ENCODE data around the gene MUC12. TPM values are rescaled to one million over a fixed set of nuclear protein-coding genes. Genes with fewer than 3 reads are reported as not detected.

MUC12 gene
- total and polyA plus RNA-seq, 2 donors (not counting 3 experiments of a cell fraction or from before 2014, with no cell fraction given), result not detected

DNA sequence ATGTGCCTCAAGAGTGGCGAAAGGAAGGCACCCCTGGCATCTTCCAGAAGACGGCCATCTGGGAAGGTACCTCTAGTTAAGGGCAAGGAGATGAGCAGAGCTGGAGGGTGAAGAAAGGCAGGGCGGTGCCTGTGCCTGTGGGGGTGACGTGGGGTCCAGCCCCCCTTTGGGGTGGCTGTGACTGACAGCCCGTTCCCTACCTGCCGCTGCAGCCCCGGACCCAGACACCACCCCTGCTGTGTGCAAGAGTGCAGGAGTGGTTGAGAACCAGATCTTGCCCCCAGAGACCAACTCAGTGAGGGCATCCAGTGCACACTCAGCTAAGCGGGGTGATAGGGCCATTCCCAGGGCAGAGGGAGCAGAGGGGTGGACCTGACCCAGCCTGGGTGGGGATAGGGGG, 46.3 kb downstream of the MUC12 start:
- DNase-seq (ENCODE audit: low read depth, low spot score) (no peak), FAIRE-seq (no peak)
- H3K9me1 ChIP-seq (replicated peaks; ENCODE audit: control insufficient read depth, extremely low read depth, insufficient read depth, low read length), result no peaks in the 10 kb centered on the region
- H3K9me3 ChIP-seq (replicated peaks; ENCODE audit: control insufficient read depth, insufficient read depth, low read length), result no peaks in the 10 kb centered on the region
- H3K4me2 ChIP-seq (ENCODE audit: insufficient read depth, low read length), result no peak overlapping the region
- H3K9ac ChIP-seq (replicated peaks; ENCODE audit: extremely low read depth, insufficient read depth, low read length), result no peak overlapping the region
- no peaks in the 10 kb centered on the region for H3K79me2 ChIP-seq (ENCODE audit: control insufficient read depth, insufficient read depth, low read length)
- no TSS peak for BruUV-seq (replicated peaks)
- no peak overlapping the region for H3K27ac ChIP-seq (ENCODE audit: insufficient read depth, low read depth, low read length)
- H3K4me3 ChIP-seq (replicated peaks in 1 of 3; ENCODE audit: insufficient read depth in 1 of 3, low read depth in 1 of 3, low read length in 3 of 3), result no peak overlapping the region
- ChIA-PET POLR2A (no interaction called here), CTCF (no interaction called here)
- no peaks in the 10 kb centered on the region for H4K20me1 ChIP-seq (replicated peaks; ENCODE audit: control insufficient read depth, extremely low read depth, insufficient read depth, low read length)
- peaks cover 3% of the 10 kb centered on the region for H3K4me1 ChIP-seq (ENCODE audit: control insufficient read depth, extremely low read depth, insufficient read depth, low read length)
- H2AFZ ChIP-seq (ENCODE audit: low read depth, low read length), result no peak overlapping the region
- no peaks in the 10 kb centered on the region for H3K27me3 ChIP-seq (ENCODE audit: control insufficient read depth in 2 of 2, insufficient read depth in 2 of 2, low read length in 2 of 2)
- TF ChIP-seq, protein P1, sequence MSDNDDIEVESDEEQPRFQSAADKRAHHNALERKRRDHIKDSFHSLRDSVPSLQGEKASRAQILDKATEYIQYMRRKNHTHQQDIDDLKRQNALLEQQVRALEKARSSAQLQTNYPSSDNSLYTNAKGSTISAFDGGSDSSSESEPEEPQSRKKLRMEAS (IDR thresholded peaks at IDR 0.05; ENCODE audit: insufficient read depth, insufficient read length), result no peak
- TF ChIP-seq, protein P2, sequence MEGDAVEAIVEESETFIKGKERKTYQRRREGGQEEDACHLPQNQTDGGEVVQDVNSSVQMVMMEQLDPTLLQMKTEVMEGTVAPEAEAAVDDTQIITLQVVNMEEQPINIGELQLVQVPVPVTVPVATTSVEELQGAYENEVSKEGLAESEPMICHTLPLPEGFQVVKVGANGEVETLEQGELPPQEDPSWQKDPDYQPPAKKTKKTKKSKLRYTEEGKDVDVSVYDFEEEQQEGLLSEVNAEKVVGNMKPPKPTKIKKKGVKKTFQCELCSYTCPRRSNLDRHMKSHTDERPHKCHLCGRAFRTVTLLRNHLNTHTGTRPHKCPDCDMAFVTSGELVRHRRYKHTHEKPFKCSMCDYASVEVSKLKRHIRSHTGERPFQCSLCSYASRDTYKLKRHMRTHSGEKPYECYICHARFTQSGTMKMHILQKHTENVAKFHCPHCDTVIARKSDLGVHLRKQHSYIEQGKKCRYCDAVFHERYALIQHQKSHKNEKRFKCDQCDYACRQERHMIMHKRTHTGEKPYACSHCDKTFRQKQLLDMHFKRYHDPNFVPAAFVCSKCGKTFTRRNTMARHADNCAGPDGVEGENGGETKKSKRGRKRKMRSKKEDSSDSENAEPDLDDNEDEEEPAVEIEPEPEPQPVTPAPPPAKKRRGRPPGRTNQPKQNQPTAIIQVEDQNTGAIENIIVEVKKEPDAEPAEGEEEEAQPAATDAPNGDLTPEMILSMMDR (IDR thresholded peaks at IDR 0.05; ENCODE audit: extremely low read depth in 1 of 2, insufficient read depth in 1 of 2, low read depth in 1 of 2, low read length in 2 of 2), result no peak
- TF ChIP-seq EZH2 (IDR thresholded peaks at IDR 0.05; ENCODE audit: borderline replicate concordance, low read depth, low read length, severe bottlenecking) (no peak), GATA2 (IDR thresholded peaks at IDR 0.05; ENCODE audit: insufficient read depth, insufficient read length, low read depth, low read length) (no peak), JUN (IDR thresholded peaks at IDR 0.05; ENCODE audit: borderline replicate concordance, insufficient read depth, insufficient read length, low read depth) (no peak), MYC (IDR thresholded peaks at IDR 0.05; ENCODE audit: low read depth, low read length) (no peak), FOS (IDR thresholded peaks at IDR 0.05; ENCODE audit: borderline replicate concordance, insufficient read depth, low read length) (no peak), POLR2A (IDR thresholded peaks at IDR 0.05; ENCODE audit: low read depth, low read length) (no peak), POLR2AphosphoS5 (IDR thresholded peaks at IDR 0.05; ENCODE audit: insufficient read depth, low read depth, low read length) (no peak)
- intact Hi-C loops (cut with micrococcal nuclease), result loop anchor here (10.0 kb wide), 1 partner anchor 51 kb away; the partner anchor contains the start of gene MUC12
- dilution Hi-C loops (cut with MboI; ENCODE audit: extremely low pct_ligation_motif_present, low sequenced_read_pairs), result no loop called here
- no peaks in the 10 kb centered on the region for H3K36me3 ChIP-seq (ENCODE audit: control insufficient read depth in 2 of 2, extremely low read depth in 1 of 2, insufficient read depth in 2 of 2, low read length in 2 of 2)

Measured in endothelial cell of umbilical vein (primary cell).